IgD-negative memory B cell (primary cell): Measurements from ENCODE around the gene IL22. TPM values are rescaled to one million over a fixed set of nuclear protein-coding genes. Genes with fewer than 3 reads are reported as not detected.

Experiments
- H3K27ac Mint-ChIP-seq, 3 donors: one replicate each; pipeline ENCODE4 v1.8.0; 2020 to 2022; ENCODE audit warnings: mild to moderate bottlenecking in 3 of 3, mixed read lengths in 3 of 3, moderate library complexity in 1 of 3
- H3K27me3 Mint-ChIP-seq: one replicate; pipeline ENCODE4 v1.8.0; 2021; ENCODE audit warnings: mixed read lengths
- H3K36me3 Mint-ChIP-seq: one replicate; pipeline ENCODE4 v1.8.0; 2020; ENCODE audit warnings: mild to moderate bottlenecking, mixed read lengths
- H3K4me1 Mint-ChIP-seq, 3 donors: one replicate each; pipeline ENCODE4 v1.8.0; 2020 to 2022; ENCODE audit warnings: mixed read lengths in 3 of 3, mild to moderate bottlenecking in 1 of 3
- H3K4me3 Mint-ChIP-seq, 4 donors: one replicate each; pipeline ENCODE4 v1.8.0; 2020 to 2022; ENCODE audit warnings: mild to moderate bottlenecking in 4 of 4, mixed read lengths in 4 of 4, moderate library complexity in 3 of 4
- H3K9me3 Mint-ChIP-seq, 3 donors: one replicate each; pipeline ENCODE4 v1.8.0; 2020 to 2021; ENCODE audit warnings: mixed read lengths in 3 of 3, mild to moderate bottlenecking in 1 of 3
- polyA plus RNA-seq: library from polyadenylated mRNA; unstranded; fragments of 300-500 nt; fragmentation: Illumina TruSeq; gene quantifications from one replicate; pipeline ENCODE4 v1.2.3, GENCODE V29; 2021

IL22 gene
- polyA plus RNA-seq, 1 donor from 2014 or later: not detected

DNA sequence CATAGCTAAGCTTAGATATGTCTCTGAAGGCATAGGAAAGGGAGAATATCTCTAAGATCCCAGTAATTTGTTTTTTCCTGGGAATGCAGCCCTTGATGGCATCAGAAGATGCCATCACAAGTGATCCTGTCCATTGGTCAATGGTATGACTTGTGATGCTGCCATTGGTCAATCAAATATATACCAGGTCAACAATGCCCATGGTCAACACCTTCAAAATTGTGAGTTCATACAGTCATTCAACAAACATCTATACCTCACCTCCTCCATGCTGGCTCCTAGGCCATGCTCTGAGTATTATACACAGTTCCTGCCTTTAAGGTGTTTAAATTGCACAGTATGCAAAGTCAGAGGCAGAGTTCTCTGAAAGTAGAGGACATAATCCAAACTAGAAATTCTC is 19.3 kb upstream of the IL22 start:
- peaks cover 7% of the 10 kb centered on the region for H3K36me3 Mint-ChIP-seq
- H3K4me1 Mint-ChIP-seq: no peaks in the 10 kb centered on the region
- no peaks in the 10 kb centered on the region for H3K27me3 Mint-ChIP-seq
- no peaks in the 10 kb centered on the region for H3K9me3 Mint-ChIP-seq
- H3K27ac Mint-ChIP-seq: no peak overlapping the region
- H3K4me3 Mint-ChIP-seq: no peak overlapping the region

GRCh38 chr12:68271346-68271745 is 17.9 kb upstream of the IL22 start:
- Mint-ChIP-seq H3K36me3 (peaks cover 7% of the 10 kb centered on the region), H3K9me3 (no peaks in the 10 kb centered on the region), H3K27me3 (no peaks in the 10 kb centered on the region), H3K4me1 (no peaks in the 10 kb centered on the region), H3K27ac (no peak overlapping the region), H3K4me3 (no peak overlapping the region)

DNA sequence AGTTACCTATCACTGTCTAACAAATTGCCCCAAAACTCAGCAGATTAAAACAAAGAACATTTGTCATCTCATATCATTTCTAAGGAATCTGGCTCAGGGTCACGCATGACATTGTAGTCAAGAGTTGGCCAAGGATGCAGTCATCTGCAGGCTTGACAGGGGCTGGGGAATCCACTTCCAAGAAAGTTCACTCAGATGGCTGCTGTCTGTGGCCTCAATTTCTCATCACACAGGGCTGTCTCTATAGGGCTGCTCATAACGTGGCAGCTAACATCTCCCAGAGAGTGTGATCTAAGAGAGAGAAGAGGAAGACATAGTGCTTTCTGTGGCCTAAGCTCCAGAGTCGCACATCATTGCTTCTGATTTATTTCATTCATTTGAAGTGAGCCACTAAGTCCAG is 17.0 kb upstream of the IL22 start:
- Mint-ChIP-seq H3K27ac (no peak overlapping the region), H3K4me1 (no peaks in the 10 kb centered on the region), H3K9me3 (peaks cover 0 to 2% (median 0%) of the 10 kb centered on the region in 3 donors), H3K36me3 (peaks cover 7% of the 10 kb centered on the region), H3K4me3 (peak overlapping the region in 1 of 4 donors; percentile 20), H3K27me3 (no peaks in the 10 kb centered on the region)

DNA sequence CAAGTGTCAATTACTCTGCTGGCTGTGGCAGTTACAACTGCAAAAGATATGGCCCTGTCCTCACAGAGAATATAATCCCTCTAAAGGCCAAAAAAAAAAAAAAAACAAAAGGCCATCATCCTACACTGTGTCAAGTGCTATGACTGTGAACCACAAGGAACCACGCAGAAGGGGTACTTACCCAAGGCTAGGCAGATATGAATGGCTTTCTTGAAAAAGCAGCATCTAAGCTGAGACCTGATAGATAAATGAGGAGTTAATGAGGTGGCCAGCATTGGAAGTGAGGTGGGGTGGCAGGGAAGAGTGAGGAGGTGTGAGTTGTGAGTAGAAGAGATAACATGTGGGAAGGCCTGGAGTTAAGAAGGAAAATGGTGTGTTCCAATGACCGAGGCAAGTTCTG is 16.4 kb upstream of the IL22 start:
- Mint-ChIP-seq H3K4me1 (peaks cover 0 to under 1% (median 0%) of the 10 kb centered on the region in 3 donors), H3K36me3 (peaks cover 7% of the 10 kb centered on the region), H3K27me3 (no peaks in the 10 kb centered on the region), H3K4me3 (no peak overlapping the region), H3K27ac (no peak overlapping the region), H3K9me3 (peaks cover 0 to 2% (median 0%) of the 10 kb centered on the region in 3 donors)

GRCh38 chr12:68268967-68269366 is 15.6 kb upstream of the IL22 start:
- Mint-ChIP-seq H3K27me3 (no peaks in the 10 kb centered on the region), H3K36me3 (peaks cover 7% of the 10 kb centered on the region), H3K4me3 (no peak overlapping the region), H3K9me3 (peaks cover 0 to 2% (median 0%) of the 10 kb centered on the region in 3 donors), H3K27ac (no peak overlapping the region), H3K4me1 (peaks cover 0 to 1% (median 0%) of the 10 kb centered on the region in 3 donors)

GRCh38 chr12:68267892-68268396 is 14.5 kb upstream of the IL22 start:
- no peak overlapping the region for H3K27ac Mint-ChIP-seq
- H3K4me1 Mint-ChIP-seq: peaks cover 0 to 1% (median 0%) of the 10 kb centered on the region in 3 donors
- H3K27me3 Mint-ChIP-seq: no peaks in the 10 kb centered on the region
- H3K36me3 Mint-ChIP-seq: peaks cover 7% of the 10 kb centered on the region
- H3K9me3 Mint-ChIP-seq: peaks cover 0 to 2% (median 0%) of the 10 kb centered on the region in 3 donors
- no peak overlapping the region for H3K4me3 Mint-ChIP-seq

- Mint-ChIP-seq H3K36me3 (peaks cover 2% of the 10 kb centered on the region), H3K4me1 (peaks cover 0 to 1% (median 0%) of the 10 kb centered on the region in 3 donors), H3K27ac (peak overlapping the region in 1 of 3 donors; percentile 68), H3K4me3 (no peak overlapping the region), H3K27me3 (no peaks in the 10 kb centered on the region), H3K9me3 (peaks cover 0 to 2% (median 0%) of the 10 kb centered on the region in 3 donors)
Observed at GRCh38 chr12:68264857-68265256, 11.5 kb upstream of the IL22 start.

- Mint-ChIP-seq H3K27me3 (no peaks in the 10 kb centered on the region), H3K4me3 (no peak overlapping the region), H3K27ac (peak overlapping the region in 1 of 3 donors; percentile 68), H3K9me3 (peaks cover 0 to 2% (median 0%) of the 10 kb centered on the region in 3 donors), H3K36me3 (peaks cover 2% of the 10 kb centered on the region), H3K4me1 (peaks cover 0 to 3% (median 1%) of the 10 kb centered on the region in 3 donors)
Observed at GRCh38 chr12:68264158-68264855, 10.9 kb upstream of the IL22 start.

DNA sequence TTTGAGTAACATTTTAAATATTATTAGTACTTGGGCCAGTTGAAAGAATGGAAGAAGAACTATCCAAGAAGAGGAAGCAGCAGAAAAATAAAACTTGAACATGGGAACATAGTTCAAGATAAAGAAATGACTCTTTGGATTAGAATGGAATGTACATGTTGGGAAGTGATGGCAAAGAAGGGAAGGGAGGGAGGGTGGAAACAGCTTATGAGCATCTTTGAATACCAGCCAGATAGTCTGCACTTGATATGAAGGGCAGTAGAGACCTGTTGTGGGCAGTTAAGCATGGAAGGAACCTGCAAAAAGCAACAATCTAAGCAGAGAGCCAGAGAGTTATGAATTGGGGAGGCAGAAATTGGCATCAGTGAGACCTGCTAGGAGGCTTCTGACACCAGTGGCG is 10.0 kb upstream of the IL22 start:
- H3K36me3 Mint-ChIP-seq: no peaks in the 10 kb centered on the region
- no peaks in the 10 kb centered on the region for H3K27me3 Mint-ChIP-seq
- H3K27ac Mint-ChIP-seq: no peak overlapping the region
- peaks cover 0 to 3% (median 1%) of the 10 kb centered on the region in 3 donors for H3K4me1 Mint-ChIP-seq
- H3K9me3 Mint-ChIP-seq: peaks cover 0 to 2% (median 0%) of the 10 kb centered on the region in 3 donors
- no peak overlapping the region for H3K4me3 Mint-ChIP-seq

GRCh38 chr12:68261896-68262295 is 8.5 kb upstream of the IL22 start:
- peaks cover 0 to 2% (median 0%) of the 10 kb centered on the region in 3 donors for H3K9me3 Mint-ChIP-seq
- no peak overlapping the region for H3K27ac Mint-ChIP-seq
- no peaks in the 10 kb centered on the region for H3K27me3 Mint-ChIP-seq
- H3K36me3 Mint-ChIP-seq: no peaks in the 10 kb centered on the region
- H3K4me3 Mint-ChIP-seq: no peak overlapping the region
- peaks cover 0 to 3% (median 1%) of the 10 kb centered on the region in 3 donors for H3K4me1 Mint-ChIP-seq

- no peaks in the 10 kb centered on the region for H3K36me3 Mint-ChIP-seq
- H3K27ac Mint-ChIP-seq: no peak overlapping the region
- no peaks in the 10 kb centered on the region for H3K27me3 Mint-ChIP-seq
- H3K9me3 Mint-ChIP-seq: no peaks in the 10 kb centered on the region
- H3K4me1 Mint-ChIP-seq: peaks cover 0 to 3% (median 1%) of the 10 kb centered on the region in 3 donors
- no peak overlapping the region for H3K4me3 Mint-ChIP-seq
Observed at GRCh38 chr12:68260153-68260552, 6.7 kb upstream of the IL22 start.

DNA sequence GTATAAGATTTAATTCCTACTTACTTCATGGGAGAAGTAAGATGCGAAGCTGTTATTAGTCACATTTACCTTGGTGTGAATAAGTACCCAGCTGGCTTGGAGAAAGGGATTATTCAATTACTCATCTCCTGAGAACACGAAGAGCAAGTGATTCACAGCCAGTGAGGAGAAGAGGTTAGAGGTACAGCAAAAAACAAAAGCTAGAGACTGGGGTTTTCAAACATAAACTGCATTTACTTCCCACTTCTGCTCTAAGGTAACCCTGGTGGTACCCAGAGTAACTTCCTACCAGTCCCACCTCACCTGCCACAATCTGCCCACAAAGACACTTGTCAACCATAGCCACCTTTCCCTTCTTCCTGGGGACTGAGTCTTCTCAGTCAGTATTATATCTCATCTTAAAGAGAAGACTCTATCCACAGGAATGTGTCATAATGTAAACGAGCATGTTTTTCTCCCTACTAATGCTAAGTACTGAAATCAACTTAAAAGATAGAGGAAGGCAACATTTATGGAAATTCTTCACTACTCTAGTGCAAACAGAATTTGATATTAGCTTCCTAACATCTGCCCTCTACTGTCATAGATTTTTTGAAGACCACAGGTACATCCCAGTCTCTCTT is 6.0 kb upstream of the IL22 start:
- Mint-ChIP-seq H3K27me3 (no peaks in the 10 kb centered on the region), H3K9me3 (no peaks in the 10 kb centered on the region), H3K4me1 (peaks cover 0 to 1% (median 1%) of the 10 kb centered on the region in 3 donors), H3K27ac (no peak overlapping the region), H3K36me3 (peaks cover 1% of the 10 kb centered on the region), H3K4me3 (no peak overlapping the region)

GRCh38 chr12:68252077-68252476 is 1.3 kb downstream of the IL22 start:
- no peak overlapping the region for H3K4me3 Mint-ChIP-seq
- H3K27me3 Mint-ChIP-seq: peaks cover 3% of the 10 kb centered on the region
- H3K4me1 Mint-ChIP-seq: no peaks in the 10 kb centered on the region
- H3K9me3 Mint-ChIP-seq: no peaks in the 10 kb centered on the region
- H3K36me3 Mint-ChIP-seq: peaks cover 1% of the 10 kb centered on the region
- no peak overlapping the region for H3K27ac Mint-ChIP-seq

DNA sequence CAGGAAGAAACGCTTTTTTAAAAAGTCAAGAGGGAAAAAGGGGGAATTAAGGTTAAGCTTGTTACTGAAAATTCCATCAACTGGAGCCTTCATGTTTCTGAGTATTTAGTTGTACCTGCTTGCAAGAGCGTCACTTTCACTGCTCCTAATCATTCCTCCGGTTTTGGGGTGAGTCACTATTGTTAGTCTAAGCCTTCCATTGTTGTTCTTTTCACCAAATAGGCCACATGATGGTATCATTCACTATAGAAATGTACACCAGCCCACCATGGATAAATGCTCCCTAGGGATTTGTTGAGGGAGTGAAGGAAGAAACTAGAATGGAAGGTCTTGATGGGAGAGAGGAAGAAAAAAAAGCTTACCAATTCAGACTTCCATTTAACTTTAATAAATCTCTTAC is 3.0 kb downstream of the IL22 start:
- no peak overlapping the region for H3K4me3 Mint-ChIP-seq
- H3K27me3 Mint-ChIP-seq: peaks cover 3% of the 10 kb centered on the region

GRCh38 chr12:68247785-68248184 is 5.6 kb downstream of the IL22 start:
- H3K27me3 Mint-ChIP-seq: peaks cover 2% of the 10 kb centered on the region
- H3K9me3 Mint-ChIP-seq: no peaks in the 10 kb centered on the region

More for the DNA sequence above, 3.0 kb downstream of the IL22 start:
- H3K4me1 Mint-ChIP-seq: no peaks in the 10 kb centered on the region
- H3K27ac Mint-ChIP-seq: no peak overlapping the region
- H3K9me3 Mint-ChIP-seq: no peaks in the 10 kb centered on the region
- H3K36me3 Mint-ChIP-seq: peaks cover 1% of the 10 kb centered on the region

More at GRCh38 chr12:68247785-68248184, 5.6 kb downstream of the IL22 start:
- H3K4me3 Mint-ChIP-seq: no peak overlapping the region
- H3K36me3 Mint-ChIP-seq: no peaks in the 10 kb centered on the region
- peaks cover 0 to 6% (median 0%) of the 10 kb centered on the region in 3 donors for H3K4me1 Mint-ChIP-seq
- H3K27ac Mint-ChIP-seq: no peak overlapping the region
